GM18499 (cell line): ENCODE results near the gene ST8SIA5.

Experiments
- ATAC-seq: cut with Tn5 transposase; IDR thresholded peaks from one replicate; pipeline ENCODE4 v1.9.1; 2021; ENCODE audit warnings: moderate number of reproducible peaks; ENCODE audit not compliant: insufficient read depth, unreplicated experiment

The ST8SIA5 gene

GRCh38 chr18:46716336-46716735 is 40.5 kb downstream of the ST8SIA5 start:
- no peak for ATAC-seq

DNA sequence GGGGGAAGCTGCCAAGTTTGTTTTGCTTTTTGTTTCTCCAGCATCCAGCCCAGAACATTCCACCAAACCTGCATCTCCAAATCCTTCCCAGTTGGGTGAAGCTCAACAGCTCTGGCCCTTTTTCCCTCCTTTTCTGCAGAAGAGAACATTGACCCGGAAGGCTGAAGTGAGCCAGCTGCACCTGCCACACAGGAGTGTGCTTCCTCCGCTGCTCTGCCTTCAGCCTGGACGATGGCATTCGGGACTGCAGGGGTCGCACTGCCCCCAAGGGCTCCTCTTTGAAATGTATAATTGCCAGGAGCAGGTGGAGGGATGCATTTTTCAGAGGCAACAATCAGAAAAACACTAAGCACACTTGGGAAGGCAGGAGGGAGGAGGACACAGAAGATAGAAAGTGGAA is 41.8 kb downstream of the ST8SIA5 start:
- no peak for ATAC-seq

- no peak for ATAC-seq
These were observed 44.4 kb downstream of the ST8SIA5 start for GRCh38 chr18:46712406-46712805.

- ATAC-seq, result no peak
These were observed 45.4 kb downstream of the ST8SIA5 start for GRCh38 chr18:46711444-46711863.

DNA sequence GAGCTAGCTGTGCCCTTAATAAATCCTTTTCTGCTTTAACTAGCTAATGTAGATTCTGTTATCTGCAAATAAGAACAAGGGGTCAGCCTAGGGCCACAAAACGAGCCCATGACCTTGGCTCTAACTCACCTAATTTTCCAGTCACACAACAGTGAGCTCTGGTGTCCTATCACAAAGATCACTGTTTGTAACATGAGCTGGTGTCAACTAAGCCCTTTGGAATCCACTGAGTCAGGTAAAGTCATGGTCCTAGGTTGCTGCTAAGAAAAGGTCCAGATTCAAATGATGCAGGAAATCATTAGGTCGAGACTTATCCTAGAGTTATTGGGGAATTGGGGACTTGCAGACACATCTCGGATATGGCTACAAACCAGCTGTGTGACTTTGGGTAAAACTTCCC is 49.9 kb downstream of the ST8SIA5 start:
- ATAC-seq, result no peak

- ATAC-seq, result no peak
These were observed 51.3 kb downstream of the ST8SIA5 start for GRCh38 chr18:46705521-46705920.

GRCh38 chr18:46704816-46705215 is 52.0 kb downstream of the ST8SIA5 start:
- no peak for ATAC-seq

DNA sequence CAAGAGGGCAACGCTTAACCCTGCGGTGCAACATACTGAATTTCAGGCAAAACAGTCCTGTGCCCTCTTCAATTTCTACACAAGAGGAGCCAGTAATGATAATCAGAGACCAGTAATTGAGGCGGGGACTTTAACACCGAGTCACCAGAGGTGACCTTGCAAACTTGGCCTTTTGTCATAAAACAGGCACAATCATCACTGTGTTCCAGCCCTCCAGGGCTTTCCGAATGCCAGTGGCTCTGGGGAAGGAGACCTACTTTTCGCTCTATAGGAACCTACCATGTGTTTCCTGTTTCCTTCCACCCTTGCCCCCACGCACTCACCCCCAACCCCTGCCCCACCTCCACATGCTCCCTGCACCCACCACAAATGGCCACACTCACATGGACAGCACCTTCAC is 52.7 kb downstream of the ST8SIA5 start:
- ATAC-seq, result no peak

DNA sequence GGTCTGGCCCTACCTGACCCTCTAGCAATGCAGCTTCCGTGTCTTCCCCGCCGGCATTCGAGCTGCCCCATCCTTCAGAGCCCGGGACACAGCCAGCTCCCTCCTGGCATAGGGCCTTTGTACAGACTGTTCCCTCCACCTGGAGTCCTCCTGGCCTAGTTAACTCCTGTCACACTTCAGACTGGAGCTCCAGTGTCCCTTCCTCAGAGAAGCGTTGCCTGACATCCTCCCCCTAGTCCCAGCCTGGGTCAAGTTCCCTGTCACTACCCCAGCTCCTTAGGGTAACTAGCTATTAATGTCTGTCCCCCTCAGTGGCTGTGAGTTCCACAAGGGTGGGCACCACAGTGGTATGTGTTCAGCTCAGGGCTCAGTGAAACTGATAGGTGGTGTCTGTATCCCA is 54.4 kb downstream of the ST8SIA5 start:
- ATAC-seq, result no peak

DNA sequence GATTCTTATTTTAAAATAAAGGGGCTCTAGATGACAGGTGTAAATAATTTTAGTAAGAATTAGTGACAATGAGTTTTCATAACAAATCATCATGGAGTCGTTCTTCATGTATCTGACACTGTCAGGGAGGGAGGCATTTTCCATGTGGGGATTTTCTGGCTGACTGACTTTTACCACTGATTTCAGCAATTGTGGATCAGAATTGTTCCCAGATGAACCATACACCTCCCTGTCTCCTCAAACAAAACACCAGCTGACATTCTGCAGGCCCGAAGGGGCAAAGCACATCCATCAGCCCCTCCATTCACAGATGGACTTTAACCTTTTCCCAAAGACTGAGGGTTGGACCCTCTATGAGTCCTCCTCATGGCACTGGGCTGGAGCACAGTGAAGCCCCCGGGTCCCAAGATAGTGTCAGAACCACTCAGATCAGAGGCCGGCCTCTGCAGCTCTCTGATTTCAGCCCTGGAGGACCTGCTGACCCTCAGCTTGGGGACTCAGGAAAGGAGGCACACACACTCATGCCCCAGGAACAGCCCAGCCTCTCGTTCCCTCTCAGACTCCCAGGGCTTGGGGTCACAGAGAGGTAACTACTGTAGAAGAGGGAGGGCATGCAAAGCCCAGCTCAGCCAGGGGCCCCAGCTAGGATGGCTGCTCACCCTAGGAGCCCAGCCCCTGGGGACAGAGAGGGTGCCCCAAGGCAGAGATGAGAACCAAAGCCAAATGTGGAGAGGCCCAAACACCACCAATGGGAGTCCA is 56.6 kb downstream of the ST8SIA5 start:
- ATAC-seq, result no peak

DNA sequence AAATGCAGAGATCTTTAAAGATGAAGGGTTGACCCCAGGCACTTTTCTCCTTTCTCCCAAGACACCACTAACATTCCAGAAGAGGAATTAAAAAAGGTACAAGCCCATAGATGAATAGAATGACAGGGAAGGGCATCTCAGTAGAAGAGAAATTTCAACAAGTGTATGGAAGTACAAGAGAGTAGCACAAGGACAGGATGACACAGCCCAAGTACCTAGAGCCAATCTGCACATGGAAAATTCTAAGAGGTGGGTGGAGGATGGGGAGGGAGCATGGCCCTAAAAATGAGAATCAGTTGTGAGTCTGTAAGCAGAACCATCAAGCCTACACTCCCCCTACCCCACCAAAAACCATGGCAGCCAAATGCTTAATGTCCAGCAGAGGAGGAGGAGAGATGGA is 60.2 kb downstream of the ST8SIA5 start:
- no peak for ATAC-seq

- ATAC-seq, result no peak
These were observed 60.6 kb downstream of the ST8SIA5 start for GRCh38 chr18:46696268-46696667.

DNA sequence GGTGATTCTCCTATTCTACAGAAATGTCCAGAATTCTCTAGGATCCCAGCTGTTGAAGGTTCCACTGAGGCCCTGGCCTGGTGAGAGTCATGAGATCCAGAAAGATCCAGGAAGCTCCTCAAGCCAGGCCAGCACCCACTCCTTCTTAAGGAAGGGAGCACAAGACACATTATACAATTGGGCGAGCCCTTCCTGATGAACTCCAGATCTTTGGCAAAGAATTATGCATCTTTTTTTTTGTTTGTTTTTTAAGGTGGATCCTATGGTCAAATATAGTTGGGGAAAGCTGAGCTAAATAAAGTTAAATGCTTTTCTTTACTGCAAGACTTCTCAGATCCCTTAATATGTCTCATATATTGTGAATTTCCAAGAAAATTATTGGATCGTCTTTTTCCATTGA is 62.9 kb downstream of the ST8SIA5 start:
- no peak for ATAC-seq

GRCh38 chr18:46688853-46689525 is 67.9 kb downstream of the ST8SIA5 start:
- no peak for ATAC-seq

DNA sequence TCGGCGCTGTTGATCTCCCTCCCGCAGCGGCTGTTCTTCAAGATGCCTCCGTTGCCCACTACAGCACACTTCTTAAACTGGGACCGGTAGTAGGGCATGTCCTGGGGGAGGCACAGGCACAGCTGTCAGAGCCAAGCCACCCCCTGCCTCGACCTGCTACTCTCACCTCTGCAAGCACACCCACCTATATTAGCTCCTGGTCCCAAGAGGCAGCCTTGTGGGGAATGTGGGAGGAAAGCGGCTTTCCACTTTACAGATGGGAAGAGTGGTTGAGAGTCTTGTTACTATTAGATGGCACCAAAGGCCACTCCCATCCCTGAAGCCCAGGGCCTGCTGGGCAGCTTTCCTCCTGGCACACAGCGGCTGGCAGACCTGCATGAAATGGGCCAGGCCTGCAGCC is 70.7 kb downstream of the ST8SIA5 start:
- no peak for ATAC-seq

GRCh38 chr18:46683252-46683651 is 73.6 kb downstream of the ST8SIA5 start:
- ATAC-seq, result no peak

DNA sequence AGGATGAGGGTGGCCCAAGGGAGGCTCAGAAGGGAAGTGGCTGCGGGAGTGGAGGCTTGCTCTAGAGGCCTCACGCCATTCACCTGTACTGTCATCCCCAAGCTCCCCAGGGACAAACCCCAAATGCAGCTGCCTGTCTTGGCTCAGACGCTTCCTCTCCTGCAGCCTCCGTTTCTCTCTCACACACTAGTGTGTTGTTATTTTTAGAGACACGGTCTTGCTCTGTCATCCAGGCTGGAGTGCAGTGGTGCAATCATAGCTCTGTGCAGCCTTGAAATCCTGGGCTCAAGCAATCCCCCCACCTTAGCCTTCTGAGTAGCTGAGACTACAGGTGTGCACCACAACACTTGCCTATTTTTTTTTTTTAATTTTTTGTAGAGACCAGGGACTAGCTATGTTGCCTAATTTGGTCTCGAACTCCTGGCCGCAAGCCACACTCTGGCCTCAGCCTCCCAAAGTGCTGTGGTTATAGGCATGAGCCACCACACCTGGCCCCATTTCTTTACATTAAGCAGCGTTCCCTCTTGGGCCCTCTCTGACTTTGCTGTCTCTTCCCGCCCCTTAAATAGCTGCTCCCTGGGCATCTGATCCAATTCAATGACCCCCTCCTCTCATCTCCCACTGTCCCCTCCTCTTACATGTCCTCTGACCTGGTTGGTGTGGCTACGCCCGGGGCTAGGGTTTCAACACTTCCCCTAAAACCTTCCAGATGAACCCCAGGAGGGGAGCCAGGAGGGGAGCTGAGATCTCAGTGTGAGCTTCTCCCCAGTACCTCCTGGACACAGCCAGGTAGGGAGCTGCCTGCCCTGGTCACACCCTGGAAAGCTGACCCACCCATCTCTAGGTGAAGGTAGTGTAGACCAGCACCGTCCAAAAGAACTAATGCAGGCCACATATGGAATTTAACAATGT is 75.8 kb downstream of the ST8SIA5 start:
- ATAC-seq, result no peak

DNA sequence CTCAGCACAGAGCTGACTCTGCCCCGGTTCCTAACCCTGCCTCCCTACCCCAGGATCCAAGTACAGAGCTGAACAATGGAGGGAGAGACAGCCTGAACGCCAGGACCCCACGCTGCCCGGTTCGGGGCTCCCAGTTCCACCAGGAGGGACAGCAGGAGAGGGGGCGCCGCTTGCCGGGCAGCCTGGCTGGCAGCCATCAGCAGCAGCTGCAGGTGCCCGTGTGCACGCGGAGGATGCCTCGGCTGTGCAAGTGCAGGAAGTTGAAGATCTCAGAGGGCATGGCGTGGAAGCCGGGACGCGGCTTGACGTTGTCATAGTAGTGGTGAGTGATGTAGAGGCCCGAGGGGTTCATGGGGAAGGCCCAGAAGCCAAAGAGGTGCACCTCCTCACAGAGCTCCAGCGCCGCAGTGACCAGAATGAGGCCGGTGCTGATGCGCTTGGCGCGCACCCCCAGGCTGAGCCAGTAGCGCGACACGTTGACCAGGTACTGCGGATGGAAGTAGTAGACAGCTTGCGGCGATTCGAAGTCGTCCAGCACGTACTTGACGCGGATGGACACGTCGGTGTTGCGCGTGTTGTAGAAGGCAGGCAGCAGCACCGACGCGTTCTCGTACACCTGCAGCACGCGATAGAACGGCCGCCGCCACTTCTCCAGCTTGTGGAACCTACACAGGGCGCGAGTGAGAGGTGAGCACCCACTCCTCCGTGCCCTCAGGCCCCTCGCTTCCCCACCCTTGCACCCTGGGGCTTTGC is 76.8 kb downstream of the ST8SIA5 start:
- ATAC-seq, result no peak

GRCh38 chr18:46678785-46679399 is 78.0 kb downstream of the ST8SIA5 start:
- ATAC-seq, result no peak

DNA sequence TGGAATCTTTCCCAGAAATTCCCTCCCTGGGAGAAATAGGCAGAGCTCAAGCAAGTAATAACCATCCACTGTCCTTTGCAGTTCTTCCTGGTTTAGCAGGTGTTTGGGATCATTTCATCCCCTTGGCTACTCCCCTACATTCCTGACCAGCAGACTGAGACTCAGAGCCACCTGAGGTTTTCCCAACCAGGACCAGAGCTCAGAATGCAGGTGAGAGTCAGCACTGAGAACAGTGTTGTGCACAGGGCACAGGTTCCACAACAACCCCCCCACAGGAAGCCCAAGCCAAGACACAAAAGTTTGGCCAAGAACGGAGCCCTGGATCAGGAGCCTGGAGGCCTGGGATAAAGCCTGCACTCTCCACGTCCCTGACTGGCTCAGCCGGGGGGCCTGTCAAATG is 78.8 kb downstream of the ST8SIA5 start:
- no peak for ATAC-seq
